Transverse colon (tissue), 4 donors: ENCODE data around the gene AMIGO3.

Experiments
- POLR2A ChIP-seq: fragments of 450-650 bp; IDR thresholded peaks from one replicate; pipeline ENCODE4 v1.6.1; 2016; ENCODE audit warnings: antibody characterized with exemption, mild to moderate bottlenecking, moderate library complexity
- POLR2AphosphoS5 ChIP-seq, 3 donors: sonication (generic); formaldehyde crosslinking; IDR thresholded peaks; one replicate each; pipeline ENCODE4 v1.6.1; 2016; ENCODE audit warnings: antibody characterized with exemption in 3 of 3
- TF ChIP-seq, protein P1 (sequence below), 5 experiments: fragments of 200-600 bp in 3 of 5; fragments of 450-650 bp in 2 of 5; sonication (generic) in 3 of 5; IDR thresholded peaks; 1 replicate in 2 of 5; 2 replicates in 3 of 5; pipeline ENCODE4 v1.5.1; 2016 to 2017; ENCODE audit warnings: antibody characterized with exemption in 5 of 5, inconsistent platforms in 3 of 5, mild to moderate bottlenecking in 2 of 5, moderate library complexity in 1 of 5

DNA sequence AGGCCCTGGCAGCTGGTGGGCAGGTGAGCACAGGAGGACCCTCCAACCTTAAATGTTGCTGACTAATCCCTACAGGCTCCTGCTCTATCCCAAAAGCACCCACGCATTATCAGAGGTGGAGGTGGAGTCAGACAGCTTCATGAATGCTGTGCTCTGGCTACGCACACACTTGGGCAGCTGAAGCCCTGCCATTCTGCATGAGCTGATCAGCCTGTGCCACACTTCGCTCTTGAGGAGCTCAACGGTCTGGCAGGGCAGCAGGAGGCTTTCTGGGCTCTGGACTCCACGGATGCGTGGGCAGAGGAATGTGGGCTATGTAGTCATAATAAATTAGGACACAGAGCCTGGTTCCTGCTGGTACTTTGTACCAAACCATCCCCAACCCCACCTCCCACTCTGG is 36.3 kb downstream of the AMIGO3 start:
- TF ChIP-seq POLR2A = no peak
- no peak for TF ChIP-seq POLR2AphosphoS5 (IDR thresholded peaks at IDR 0.05)
- TF ChIP-seq, protein P1, sequence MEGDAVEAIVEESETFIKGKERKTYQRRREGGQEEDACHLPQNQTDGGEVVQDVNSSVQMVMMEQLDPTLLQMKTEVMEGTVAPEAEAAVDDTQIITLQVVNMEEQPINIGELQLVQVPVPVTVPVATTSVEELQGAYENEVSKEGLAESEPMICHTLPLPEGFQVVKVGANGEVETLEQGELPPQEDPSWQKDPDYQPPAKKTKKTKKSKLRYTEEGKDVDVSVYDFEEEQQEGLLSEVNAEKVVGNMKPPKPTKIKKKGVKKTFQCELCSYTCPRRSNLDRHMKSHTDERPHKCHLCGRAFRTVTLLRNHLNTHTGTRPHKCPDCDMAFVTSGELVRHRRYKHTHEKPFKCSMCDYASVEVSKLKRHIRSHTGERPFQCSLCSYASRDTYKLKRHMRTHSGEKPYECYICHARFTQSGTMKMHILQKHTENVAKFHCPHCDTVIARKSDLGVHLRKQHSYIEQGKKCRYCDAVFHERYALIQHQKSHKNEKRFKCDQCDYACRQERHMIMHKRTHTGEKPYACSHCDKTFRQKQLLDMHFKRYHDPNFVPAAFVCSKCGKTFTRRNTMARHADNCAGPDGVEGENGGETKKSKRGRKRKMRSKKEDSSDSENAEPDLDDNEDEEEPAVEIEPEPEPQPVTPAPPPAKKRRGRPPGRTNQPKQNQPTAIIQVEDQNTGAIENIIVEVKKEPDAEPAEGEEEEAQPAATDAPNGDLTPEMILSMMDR (IDR thresholded peaks at IDR 0.05) = no peak
